Measurements from ENCODE around the gene GSTO1. TPM values are rescaled to one million over a fixed set of nuclear protein-coding genes. Genes with fewer than 3 reads are reported as not detected.

The GSTO1 gene
- total RNA-seq, 1 donor from 2014 or later: 131 TPM

GRCh38 chr10:104293781-104294321 is 39.2 kb downstream of the GSTO1 start:
- H3K27me3 ChIP-seq (ENCODE audit: insufficient read depth, low read length): no peaks in the 10 kb centered on the region
- no peak for DNase-seq (ENCODE audit: low read depth)
- peaks cover 28% of the 10 kb centered on the region for H3K4me1 ChIP-seq (ENCODE audit: insufficient read depth, low read length)
- no peaks in the 10 kb centered on the region for H3K9me3 ChIP-seq (ENCODE audit: insufficient read depth, low read depth, low read length)
- TF ChIP-seq EZH2 (IDR thresholded peaks at IDR 0.05; ENCODE audit: insufficient read depth, low read length) (no peak), CTCF (IDR thresholded peaks at IDR 0.05; ENCODE audit: insufficient read depth, low read depth, low read length) (no peak)
- Mint-ChIP-seq H3K9me3 (ENCODE audit: unreplicated experiment) (no peaks in the 10 kb centered on the region), H3K36me3 (ENCODE audit: low read depth, unreplicated experiment) (no peaks in the 10 kb centered on the region), H3K27ac (ENCODE audit: unreplicated experiment) (no peak overlapping the region), H3K4me3 (ENCODE audit: unreplicated experiment) (no peak overlapping the region), H3K27me3 (ENCODE audit: low read depth, unreplicated experiment) (no peaks in the 10 kb centered on the region), H3K4me1 (ENCODE audit: low read depth, unreplicated experiment) (peaks cover 7% of the 10 kb centered on the region)
- no peak overlapping the region for H3K9ac ChIP-seq (ENCODE audit: low read length)
- H3K79me2 ChIP-seq (ENCODE audit: insufficient read depth, low read length): no peaks in the 10 kb centered on the region
- no peak overlapping the region for H3K4me3 ChIP-seq (ENCODE audit: insufficient read depth, low read depth, low read length)
- no peak for FAIRE-seq
- H3K36me3 ChIP-seq (ENCODE audit: insufficient read depth, low read length): no peaks in the 10 kb centered on the region
- H3K27ac ChIP-seq (ENCODE audit: low read depth, low read length): no peak overlapping the region
- no peak overlapping the region for H3K4me2 ChIP-seq (ENCODE audit: low read length)
- no peaks in the 10 kb centered on the region for H4K20me1 ChIP-seq (ENCODE audit: insufficient read depth, low read length)
- H2AFZ ChIP-seq (ENCODE audit: low read depth, low read length): no peak overlapping the region

- no peaks in the 10 kb centered on the region for H3K36me3 ChIP-seq (ENCODE audit: insufficient read depth, low read length)
- peak overlapping the region; percentile 64 for H3K9ac ChIP-seq (ENCODE audit: low read length)
- no peaks in the 10 kb centered on the region for H3K9me3 ChIP-seq (ENCODE audit: insufficient read depth, low read depth, low read length)
- no peak overlapping the region for H2AFZ ChIP-seq (ENCODE audit: low read depth, low read length)
- Mint-ChIP-seq H3K27me3 (ENCODE audit: low read depth, unreplicated experiment) (no peaks in the 10 kb centered on the region), H3K36me3 (ENCODE audit: low read depth, unreplicated experiment) (no peaks in the 10 kb centered on the region), H3K27ac (ENCODE audit: unreplicated experiment) (no peak overlapping the region), H3K4me1 (ENCODE audit: low read depth, unreplicated experiment) (peaks cover 32% of the 10 kb centered on the region), H3K4me3 (ENCODE audit: unreplicated experiment) (no peak overlapping the region), H3K9me3 (ENCODE audit: unreplicated experiment) (peaks cover 4% of the 10 kb centered on the region)
- peak overlapping the region; percentile 54 for H3K4me2 ChIP-seq (ENCODE audit: low read length)
- FAIRE-seq (no peak), DNase-seq (ENCODE audit: low read depth) (no peak)
- no peak overlapping the region for H3K4me3 ChIP-seq (ENCODE audit: insufficient read depth, low read depth, low read length)
- H3K27ac ChIP-seq (ENCODE audit: low read depth, low read length): peak overlapping the region; percentile 100
- peaks cover 53% of the 10 kb centered on the region for H3K4me1 ChIP-seq (ENCODE audit: insufficient read depth, low read length)
- no peak for TF ChIP-seq EZH2 (IDR thresholded peaks at IDR 0.05; ENCODE audit: insufficient read depth, low read length)
- no peaks in the 10 kb centered on the region for H3K27me3 ChIP-seq (ENCODE audit: insufficient read depth, low read length)
- H3K79me2 ChIP-seq (ENCODE audit: insufficient read depth, low read length): no peaks in the 10 kb centered on the region
- H4K20me1 ChIP-seq (ENCODE audit: insufficient read depth, low read length): no peaks in the 10 kb centered on the region
Measured at GRCh38 chr10:104296687-104297436, 42.2 kb downstream of the GSTO1 start.

GRCh38 chr10:104297697-104298660 is 43.3 kb downstream of the GSTO1 start:
- FAIRE-seq (no peak), DNase-seq (ENCODE audit: low read depth) (peak; percentile 92)
- Histone ChIP-seq H3K9me3 (ENCODE audit: insufficient read depth, low read depth, low read length) (no peaks in the 10 kb centered on the region), H3K27me3 (ENCODE audit: insufficient read depth, low read length) (no peaks in the 10 kb centered on the region), H2AFZ (ENCODE audit: low read depth, low read length) (no peak overlapping the region), H3K79me2 (ENCODE audit: insufficient read depth, low read length) (no peaks in the 10 kb centered on the region), H3K27ac (ENCODE audit: low read depth, low read length) (peak overlapping the region; percentile 100), H3K4me3 (ENCODE audit: insufficient read depth, low read depth, low read length) (no peak overlapping the region), H3K4me1 (ENCODE audit: insufficient read depth, low read length) (peaks cover 48% of the 10 kb centered on the region), H3K9ac (ENCODE audit: low read length) (peak overlapping the region; percentile 64), H3K4me2 (ENCODE audit: low read length) (peak overlapping the region; percentile 54), H3K36me3 (ENCODE audit: insufficient read depth, low read length) (no peaks in the 10 kb centered on the region), H4K20me1 (ENCODE audit: insufficient read depth, low read length) (no peaks in the 10 kb centered on the region)
- Mint-ChIP-seq H3K27me3 (ENCODE audit: low read depth, unreplicated experiment) (no peaks in the 10 kb centered on the region), H3K9me3 (ENCODE audit: unreplicated experiment) (peaks cover 6% of the 10 kb centered on the region), H3K4me3 (ENCODE audit: unreplicated experiment) (no peak overlapping the region), H3K27ac (ENCODE audit: unreplicated experiment) (no peak overlapping the region), H3K36me3 (ENCODE audit: low read depth, unreplicated experiment) (no peaks in the 10 kb centered on the region), H3K4me1 (ENCODE audit: low read depth, unreplicated experiment) (peaks cover 30% of the 10 kb centered on the region)
- TF ChIP-seq EZH2 (IDR thresholded peaks at IDR 0.05; ENCODE audit: insufficient read depth, low read length) (no peak), CTCF (IDR thresholded peaks at IDR 0.05; ENCODE audit: insufficient read depth, low read depth, low read length) (peak; percentile 71)

Measured in astrocyte (in vitro differentiated cells and primary cell).